ENCODE data around the gene MTHFD1L.

- no peak for TF ChIP-seq SUZ12 (IDR thresholded peaks at IDR 0.05)
- no peak for TF ChIP-seq FOXK2 (IDR thresholded peaks at IDR 0.05)
- no peak for TF ChIP-seq TARDBP (IDR thresholded peaks at IDR 0.05)
- no peak for TF ChIP-seq ELF4 (IDR thresholded peaks at IDR 0.05)
- no peak for TF ChIP-seq ARNT (IDR thresholded peaks at IDR 0.05)
- TF ChIP-seq PKNOX1 (IDR thresholded peaks at IDR 0.05), result no peak
- TF ChIP-seq NFRKB (IDR thresholded peaks at IDR 0.05), result no peak
- TF ChIP-seq SP1 (IDR thresholded peaks at IDR 0.05), result no peak
- TF ChIP-seq FOXA1 (IDR thresholded peaks at IDR 0.05), result no peak
- TF ChIP-seq L3MBTL2 (conservative IDR thresholded peaks at IDR 0.05), result no peak
- no peak for TF ChIP-seq BHLHE40 (IDR thresholded peaks at IDR 0.05; ENCODE audit: borderline replicate concordance)
- no peak for TF ChIP-seq CTBP1 (IDR thresholded peaks at IDR 0.05; ENCODE audit: borderline replicate concordance)
- TF ChIP-seq FOXM1 (IDR thresholded peaks at IDR 0.05; ENCODE audit: borderline replicate concordance), result no peak
- TF ChIP-seq LEF1 (IDR thresholded peaks at IDR 0.05; ENCODE audit: borderline replicate concordance), result no peak
Observed at GRCh38 chr6:151058021-151058733, 192.7 kb downstream of the MTHFD1L start.
